Neural progenitor cell (in vitro differentiated cells): Measurements from ENCODE around the gene ZNF512B. TPM values are rescaled to one million over a fixed set of nuclear protein-coding genes. Genes with fewer than 3 reads are reported as not detected.

ENCODE experiments used
- DNase-seq: peaks from one replicate; pipeline ENCODE4 v3.0.0-alpha.2; 2016; ENCODE audit warnings: low spot score
- H2AFZ ChIP-seq: fragments of 200-600 bp; sonication (generic); replicated peaks from 2 replicates; pipeline ENCODE4 v1.6.1; 2016; ENCODE audit warnings: antibody characterized with exemption
- H3F3A ChIP-seq: fragments of 200-600 bp; sonication (generic); 2 replicates; pipeline ENCODE4 v1.6.1; 2016; ENCODE audit warnings: antibody characterized with exemption, low read depth
- H3K27ac ChIP-seq: fragments of 200-600 bp; sonication (generic); 2 replicates; pipeline ENCODE4 v1.5.1; 2016; ENCODE audit warnings: mild to moderate bottlenecking
- H3K27me3 ChIP-seq: fragments of 200-600 bp; sonication (generic); 2 replicates; pipeline ENCODE4 v1.6.1; 2016; ENCODE audit warnings: mild to moderate bottlenecking, moderate library complexity
- H3K36me3 ChIP-seq: fragments of 200-600 bp; sonication (generic); 2 replicates; pipeline ENCODE4 v1.5.1; 2016
- H3K4me1 ChIP-seq: fragments of 200-600 bp; sonication (generic); 2 replicates; pipeline ENCODE4 v1.6.1; 2016; ENCODE audit warnings: mixed run types
- H3K4me2 ChIP-seq: fragments of 200-600 bp; sonication (generic); 2 replicates; pipeline ENCODE4 v1.6.1; 2016
- H3K4me3 ChIP-seq: fragments of 200-600 bp; sonication (generic); 2 replicates; pipeline ENCODE4 v1.5.1; 2016
- H3K79me2 ChIP-seq: fragments of 200-600 bp; sonication (generic); 2 replicates; pipeline ENCODE4 v1.6.1; 2016; ENCODE audit warnings: low read depth
- H3K9ac ChIP-seq: fragments of 200-600 bp; sonication (generic); 2 replicates; pipeline ENCODE4 v1.6.1; 2016
- H3K9me3 ChIP-seq: fragments of 200-600 bp; sonication (generic); 2 replicates; pipeline ENCODE4 v1.5.1; 2016; ENCODE audit warnings: low read depth
- H4K20me1 ChIP-seq: fragments of 200-600 bp; sonication (generic); 2 replicates; pipeline ENCODE4 v1.6.1; 2016; ENCODE audit warnings: low read depth
- H3K27ac Mint-ChIP-seq: 3 replicates; pipeline ENCODE4 v1.8.0; 2021; ENCODE audit warnings: mixed read lengths
- H3K27me3 Mint-ChIP-seq: 2 replicates; pipeline ENCODE4 v1.8.0; 2022; ENCODE audit warnings: low read depth, mild to moderate bottlenecking, inconsistent platforms, moderate library complexity, mixed read lengths; ENCODE audit not compliant: insufficient read depth
- H3K36me3 Mint-ChIP-seq: 3 replicates; pipeline ENCODE4 v1.8.0; 2021; ENCODE audit warnings: mixed read lengths
- H3K4me1 Mint-ChIP-seq: 3 replicates; pipeline ENCODE4 v1.8.0; 2021; ENCODE audit warnings: mixed read lengths
- H3K4me3 Mint-ChIP-seq: 3 replicates; pipeline ENCODE4 v1.8.0; 2021; ENCODE audit warnings: mild to moderate bottlenecking, moderate library complexity, mixed read lengths
- H3K9me3 Mint-ChIP-seq: 3 replicates; pipeline ENCODE4 v1.8.0; 2020; ENCODE audit warnings: mixed read lengths
- EZH2 ChIP-seq: fragments of 200-600 bp; sonication (generic); IDR thresholded peaks from 2 replicates; pipeline ENCODE4 v1.6.1; 2017; ENCODE audit warnings: antibody characterized with exemption, mild to moderate bottlenecking, moderate library complexity
- EZH2phosphoT487 ChIP-seq: fragments of 200-600 bp; sonication (generic); IDR thresholded peaks from 2 replicates; pipeline ENCODE4 v1.6.1; 2017; ENCODE audit warnings: antibody characterized with exemption
- total RNA-seq: library from RNA; depleted of rRNA; stranded (reverse); fragments of >200 nt; gene quantifications from 2 replicates; pipeline ENCODE4 v1.2.3, GENCODE V29; 2015; ENCODE audit warnings: low replicate concordance
- TF ChIP-seq, protein P1 (sequence below): fragments of 200-600 bp; sonication (generic); IDR thresholded peaks from 2 replicates; pipeline ENCODE4 v1.5.1; 2017; ENCODE audit warnings: antibody characterized with exemption, mild to moderate bottlenecking

ZNF512B gene
- total RNA-seq, 1 donor from 2014 or later: 2.9 TPM

DNA sequence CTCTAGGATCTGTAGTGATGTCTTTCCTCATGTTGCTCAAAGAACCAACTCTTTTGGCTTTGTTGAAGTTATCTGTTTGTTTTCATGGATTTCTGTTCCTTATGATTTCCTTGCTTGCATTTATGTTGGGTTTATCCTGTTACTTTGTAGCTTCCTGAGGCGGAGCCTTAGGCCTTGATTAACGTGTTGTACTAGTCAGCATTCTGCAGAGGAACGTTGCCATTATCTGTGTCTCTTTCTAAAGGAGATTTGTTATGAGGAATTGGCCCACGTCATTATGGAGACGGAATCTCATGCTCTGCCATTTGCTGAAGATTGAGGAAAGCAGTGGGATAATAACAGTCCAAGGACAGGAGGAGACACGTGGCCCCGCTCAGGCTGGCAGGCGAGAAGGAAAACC lies 43.4 kb downstream of the ZNF512B start:
- Histone ChIP-seq H4K20me1 (peaks cover 36% of the 10 kb centered on the region), H3K79me2 (peaks cover 21% of the 10 kb centered on the region)
- no peak overlapping the region for H3K4me3 Mint-ChIP-seq

DNA sequence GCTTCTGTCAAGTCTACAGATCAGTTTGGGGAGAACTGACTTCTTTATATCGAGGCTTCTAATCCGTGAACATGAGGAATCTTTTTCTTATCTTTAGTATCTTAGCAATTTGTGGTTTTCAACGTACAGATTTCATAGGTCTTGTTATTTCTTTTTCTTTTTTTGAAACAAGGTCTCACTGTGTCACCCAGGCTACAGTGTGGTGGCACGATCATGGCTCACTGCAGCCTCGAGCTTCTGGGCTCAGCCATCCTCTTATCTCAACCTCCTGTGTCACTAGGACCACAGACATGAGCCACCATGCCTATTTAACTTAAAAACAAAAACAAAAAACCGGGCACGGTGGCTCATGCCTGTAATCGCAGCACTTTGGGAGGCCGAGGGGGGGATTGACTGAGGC lies 45.5 kb downstream of the ZNF512B start:
- H3K9me3 ChIP-seq: no peaks in the 10 kb centered on the region
- no peak overlapping the region for H3K27ac Mint-ChIP-seq
- H3K4me3 ChIP-seq: no peak overlapping the region
- TF ChIP-seq EZH2 (no peak), EZH2phosphoT487 (no peak)
- TF ChIP-seq, protein P1, sequence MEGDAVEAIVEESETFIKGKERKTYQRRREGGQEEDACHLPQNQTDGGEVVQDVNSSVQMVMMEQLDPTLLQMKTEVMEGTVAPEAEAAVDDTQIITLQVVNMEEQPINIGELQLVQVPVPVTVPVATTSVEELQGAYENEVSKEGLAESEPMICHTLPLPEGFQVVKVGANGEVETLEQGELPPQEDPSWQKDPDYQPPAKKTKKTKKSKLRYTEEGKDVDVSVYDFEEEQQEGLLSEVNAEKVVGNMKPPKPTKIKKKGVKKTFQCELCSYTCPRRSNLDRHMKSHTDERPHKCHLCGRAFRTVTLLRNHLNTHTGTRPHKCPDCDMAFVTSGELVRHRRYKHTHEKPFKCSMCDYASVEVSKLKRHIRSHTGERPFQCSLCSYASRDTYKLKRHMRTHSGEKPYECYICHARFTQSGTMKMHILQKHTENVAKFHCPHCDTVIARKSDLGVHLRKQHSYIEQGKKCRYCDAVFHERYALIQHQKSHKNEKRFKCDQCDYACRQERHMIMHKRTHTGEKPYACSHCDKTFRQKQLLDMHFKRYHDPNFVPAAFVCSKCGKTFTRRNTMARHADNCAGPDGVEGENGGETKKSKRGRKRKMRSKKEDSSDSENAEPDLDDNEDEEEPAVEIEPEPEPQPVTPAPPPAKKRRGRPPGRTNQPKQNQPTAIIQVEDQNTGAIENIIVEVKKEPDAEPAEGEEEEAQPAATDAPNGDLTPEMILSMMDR: no peak
- peaks cover 21% of the 10 kb centered on the region for H3K79me2 ChIP-seq
- no peak overlapping the region for H2AFZ ChIP-seq
- no peaks in the 10 kb centered on the region for H3K27me3 ChIP-seq
- no peak for DNase-seq
- peaks cover 36% of the 10 kb centered on the region for H4K20me1 ChIP-seq
- no peaks in the 10 kb centered on the region for H3K27me3 Mint-ChIP-seq
- no peaks in the 10 kb centered on the region for H3F3A ChIP-seq
- no peak overlapping the region for H3K4me3 Mint-ChIP-seq
- H3K4me1 ChIP-seq: no peaks in the 10 kb centered on the region
- no peak overlapping the region for H3K4me2 ChIP-seq
- H3K9ac ChIP-seq: no peak overlapping the region
- no peaks in the 10 kb centered on the region for H3K36me3 ChIP-seq
- no peak overlapping the region for H3K27ac ChIP-seq
- H3K4me1 Mint-ChIP-seq: no peaks in the 10 kb centered on the region
- H3K9me3 Mint-ChIP-seq: no peaks in the 10 kb centered on the region
- H3K36me3 Mint-ChIP-seq: peaks cover 22% of the 10 kb centered on the region

More for the DNA sequence above, 43.4 kb downstream of the ZNF512B start:
- no peaks in the 10 kb centered on the region for H3K27me3 Mint-ChIP-seq
- H3K9ac ChIP-seq: no peak overlapping the region
- H3K27ac ChIP-seq: no peak overlapping the region
- TF ChIP-seq, protein P1: no peak
- TF ChIP-seq EZH2phosphoT487 (no peak), EZH2 (no peak)
- DNase-seq: no peak
- H3K36me3 ChIP-seq: no peaks in the 10 kb centered on the region
- no peaks in the 10 kb centered on the region for H3K9me3 ChIP-seq
- H3K36me3 Mint-ChIP-seq: peaks cover 32% of the 10 kb centered on the region
- no peaks in the 10 kb centered on the region for H3K9me3 Mint-ChIP-seq
- no peaks in the 10 kb centered on the region for H3K4me1 Mint-ChIP-seq
- H3K27ac Mint-ChIP-seq: no peak overlapping the region
- H2AFZ ChIP-seq: no peak overlapping the region
- no peak overlapping the region for H3K4me3 ChIP-seq
- no peak overlapping the region for H3K4me2 ChIP-seq
- no peaks in the 10 kb centered on the region for H3F3A ChIP-seq
- no peaks in the 10 kb centered on the region for H3K27me3 ChIP-seq
- no peaks in the 10 kb centered on the region for H3K4me1 ChIP-seq

DNA sequence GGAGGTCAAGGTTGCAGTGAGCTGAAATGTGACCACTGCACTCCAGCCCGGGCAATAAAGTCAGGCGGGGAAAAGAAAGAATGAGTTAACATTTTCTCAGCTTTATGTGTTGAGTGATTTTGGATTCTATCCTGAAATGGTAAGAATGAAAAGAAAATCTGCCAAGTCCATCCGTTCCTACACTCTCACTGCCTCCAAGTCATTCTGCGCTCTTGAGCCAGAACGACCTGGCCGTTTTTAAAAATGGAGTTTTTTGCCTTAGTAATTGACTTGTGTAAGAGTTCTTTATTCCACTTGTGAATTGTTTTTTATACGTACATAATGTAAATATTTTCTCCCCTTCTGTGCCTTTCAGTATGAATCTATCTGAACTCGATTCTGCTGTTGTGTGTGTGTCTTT lies 46.1 kb downstream of the ZNF512B start:
- Histone ChIP-seq H3K36me3 (no peaks in the 10 kb centered on the region), H3K4me2 (no peak overlapping the region), H3K4me1 (no peaks in the 10 kb centered on the region), H3K27ac (no peak overlapping the region), H3K79me2 (peaks cover 21% of the 10 kb centered on the region), H3K9me3 (no peaks in the 10 kb centered on the region), H3K4me3 (no peak overlapping the region), H2AFZ (no peak overlapping the region), H3K9ac (no peak overlapping the region), H4K20me1 (peaks cover 36% of the 10 kb centered on the region), H3F3A (no peaks in the 10 kb centered on the region), H3K27me3 (no peaks in the 10 kb centered on the region)
- no peaks in the 10 kb centered on the region for H3K9me3 Mint-ChIP-seq
- DNase-seq: no peak
- no peak overlapping the region for H3K4me3 Mint-ChIP-seq
- H3K36me3 Mint-ChIP-seq: peaks cover 19% of the 10 kb centered on the region
- no peaks in the 10 kb centered on the region for H3K4me1 Mint-ChIP-seq
- H3K27ac Mint-ChIP-seq: no peak overlapping the region
- H3K27me3 Mint-ChIP-seq: no peaks in the 10 kb centered on the region
- TF ChIP-seq EZH2phosphoT487 (no peak), EZH2 (no peak)
- TF ChIP-seq, protein P1: no peak
